NT2/D1 (cell line): ENCODE data around the gene KCNH2.

Experiments used
- SUZ12 ChIP-seq: IDR thresholded peaks from 2 replicates; pipeline ENCODE4 v1.6.1; 2011; ENCODE audit not compliant: insufficient read length, insufficient read depth; ENCODE audit errors: extremely low read depth
- YY1 ChIP-seq: IDR thresholded peaks from 2 replicates; pipeline ENCODE4 v1.6.1; 2011; ENCODE audit not compliant: insufficient read length, insufficient read depth
- ZNF274 ChIP-seq: IDR thresholded peaks from 2 replicates; pipeline ENCODE4 v1.6.1; 2011; ENCODE audit warnings: mild to moderate bottlenecking, low read depth, low read length

DNA sequence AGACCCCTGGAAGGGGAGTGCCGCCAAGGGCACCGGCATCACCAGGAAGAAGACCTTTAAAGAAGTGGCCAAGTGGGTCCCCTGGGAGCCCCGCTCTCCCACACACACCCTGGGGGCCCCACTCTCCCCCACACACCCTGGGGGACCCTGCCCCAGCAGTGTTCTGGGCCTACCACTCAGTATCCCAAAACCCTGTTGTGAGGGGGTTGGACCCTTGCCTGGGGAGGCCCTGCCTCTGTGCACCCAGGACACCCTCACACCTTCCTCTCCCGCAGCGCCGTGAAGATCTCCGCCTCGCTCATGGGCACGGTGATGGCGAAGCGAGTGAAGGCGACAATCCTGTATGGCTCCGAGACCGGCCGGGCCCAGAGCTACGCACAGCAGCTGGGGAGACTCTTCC is 23.4 kb upstream of the KCNH2 start:
- TF ChIP-seq ZNF274 (no peak), YY1 (no peak), SUZ12 (no peak)
